Measurements from ENCODE around the gene CHSY3.
A peak's percentile ranks its signal among the peaks of the same experiment; 100 is the strongest.

CHSY3 gene

DNA sequence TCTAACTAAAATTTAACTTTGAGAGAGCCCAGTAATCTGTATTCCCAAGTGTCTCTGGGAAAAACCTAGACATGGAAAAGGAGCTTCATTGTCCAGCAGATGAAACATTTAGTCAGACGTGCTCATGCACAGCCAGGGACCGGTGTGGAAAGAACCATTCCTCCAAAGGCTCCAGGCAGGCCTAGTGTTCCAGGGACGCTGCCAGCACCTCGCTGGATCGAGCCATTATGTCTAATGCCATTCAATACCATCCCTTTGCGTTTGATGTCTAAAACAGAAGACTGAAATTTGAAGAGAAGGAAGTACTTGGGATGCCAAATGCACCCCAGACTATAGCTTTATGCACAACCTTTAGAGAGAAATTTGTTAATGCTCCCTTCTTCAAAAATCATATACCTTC is 1.4 kb upstream of the CHSY3 start:
- Mint-ChIP-seq H3K27me3 (ENCODE audit: low read depth, poor library complexity) (peaks cover 30% of the 10 kb centered on the region), H3K36me3 (ENCODE audit: low read depth) (no peaks in the 10 kb centered on the region), H3K4me1 (peaks cover 20% of the 10 kb centered on the region), H3K27ac (no peak overlapping the region), H3K9me3 (no peaks in the 10 kb centered on the region), H3K4me3 (peak overlapping the region; percentile 61)
- no peak for TF ChIP-seq CTCF (IDR thresholded peaks at IDR 0.05)
- no peak for DNase-seq

GRCh38 chr5:129903466-129904101 is 681 bp upstream of the CHSY3 start:
- TF ChIP-seq CTCF (IDR thresholded peaks at IDR 0.05): no peak
- Mint-ChIP-seq H3K9me3 (no peaks in the 10 kb centered on the region), H3K4me1 (peaks cover 20% of the 10 kb centered on the region), H3K27ac (peak overlapping the region; percentile 46), H3K27me3 (ENCODE audit: low read depth, poor library complexity) (peaks cover 37% of the 10 kb centered on the region), H3K36me3 (ENCODE audit: low read depth) (no peaks in the 10 kb centered on the region), H3K4me3 (peak overlapping the region; percentile 95)
- no peak for DNase-seq

DNA sequence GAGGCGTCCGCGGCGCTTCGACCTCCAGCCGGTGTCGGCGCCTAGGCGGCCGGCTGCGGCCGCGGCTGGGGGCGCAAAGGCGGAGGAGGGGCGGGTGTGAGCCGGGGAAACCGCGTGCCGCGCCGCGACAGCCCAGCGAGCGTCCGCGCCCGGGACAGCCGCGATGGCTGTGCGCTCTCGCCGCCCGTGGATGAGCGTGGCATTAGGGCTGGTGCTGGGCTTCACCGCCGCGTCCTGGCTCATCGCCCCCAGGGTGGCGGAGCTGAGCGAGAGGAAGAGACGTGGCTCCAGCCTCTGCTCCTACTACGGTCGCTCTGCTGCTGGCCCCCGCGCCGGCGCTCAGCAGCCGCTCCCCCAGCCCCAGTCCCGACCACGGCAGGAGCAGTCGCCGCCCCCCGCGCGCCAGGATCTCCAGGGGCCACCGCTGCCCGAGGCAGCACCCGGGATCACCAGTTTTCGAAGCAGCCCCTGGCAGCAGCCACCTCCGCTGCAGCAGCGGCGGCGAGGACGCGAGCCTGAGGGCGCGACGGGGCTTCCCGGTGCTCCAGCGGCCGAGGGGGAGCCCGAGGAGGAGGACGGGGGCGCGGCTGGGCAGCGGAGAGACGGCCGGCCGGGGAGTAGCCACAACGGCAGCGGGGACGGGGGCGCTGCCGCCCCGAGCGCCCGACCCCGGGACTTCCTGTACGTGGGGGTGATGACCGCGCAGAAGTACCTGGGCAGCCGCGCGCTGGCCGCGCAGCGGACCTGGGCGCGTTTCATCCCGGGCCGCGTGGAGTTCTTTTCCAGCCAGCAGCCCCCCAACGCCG is 605 bp downstream of the CHSY3 start:
- no peaks in the 10 kb centered on the region for H3K9me3 Mint-ChIP-seq
- peak; percentile 60 for DNase-seq
- no peak for TF ChIP-seq CTCF (IDR thresholded peaks at IDR 0.05)
- peaks cover 20% of the 10 kb centered on the region for H3K4me1 Mint-ChIP-seq
- H3K4me3 Mint-ChIP-seq: peak overlapping the region; percentile 92
- no peak overlapping the region for H3K27ac Mint-ChIP-seq
- H3K36me3 Mint-ChIP-seq (ENCODE audit: low read depth): no peaks in the 10 kb centered on the region
- peaks cover 37% of the 10 kb centered on the region for H3K27me3 Mint-ChIP-seq (ENCODE audit: low read depth, poor library complexity)

- peaks cover 37% of the 10 kb centered on the region for H3K27me3 Mint-ChIP-seq (ENCODE audit: low read depth, poor library complexity)
- H3K4me3 Mint-ChIP-seq: peak overlapping the region; percentile 92
- no peak for TF ChIP-seq CTCF (IDR thresholded peaks at IDR 0.05)
- no peaks in the 10 kb centered on the region for H3K36me3 Mint-ChIP-seq (ENCODE audit: low read depth)
- H3K9me3 Mint-ChIP-seq: no peaks in the 10 kb centered on the region
- H3K27ac Mint-ChIP-seq: no peak overlapping the region
- peak; percentile 33 for DNase-seq
- H3K4me1 Mint-ChIP-seq: peaks cover 20% of the 10 kb centered on the region
Measured at GRCh38 chr5:129905473-129906176, 1.4 kb downstream of the CHSY3 start.

DNA sequence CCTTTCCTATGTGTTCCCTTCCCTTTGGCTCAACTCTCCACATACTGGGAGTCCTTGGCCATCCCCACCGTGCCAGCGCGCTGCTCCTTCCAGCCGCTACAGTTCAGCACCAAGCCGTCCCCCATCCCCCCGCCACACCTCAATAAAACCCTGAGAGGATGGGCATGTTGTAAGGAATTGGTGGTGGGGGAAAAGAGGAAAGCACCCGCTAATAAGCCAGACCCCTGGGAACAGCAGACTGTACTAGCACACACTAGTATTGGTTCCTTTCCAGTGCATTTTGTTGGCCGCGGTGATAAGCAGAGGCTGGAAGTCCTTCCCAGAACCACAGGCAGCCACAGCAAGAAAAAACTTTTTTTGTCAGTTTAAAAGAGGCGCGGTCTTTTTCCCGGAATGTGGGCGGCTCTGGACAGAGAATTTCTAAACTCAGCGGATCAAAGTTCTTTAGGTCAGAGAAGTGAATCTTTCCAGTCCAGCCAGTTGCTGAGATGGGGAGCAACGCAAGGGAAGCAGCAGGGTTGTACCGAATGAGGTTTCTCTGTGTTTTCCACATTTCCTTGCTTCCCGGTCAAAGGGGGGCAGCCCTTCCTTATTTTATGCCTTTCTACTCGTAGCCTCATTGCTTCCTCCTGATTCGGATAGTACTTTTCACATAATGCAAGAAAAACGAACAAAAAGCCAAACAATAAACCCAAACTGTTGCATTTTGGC is 2.1 kb downstream of the CHSY3 start:
- peak overlapping the region; percentile 92 for H3K4me3 Mint-ChIP-seq
- no peak overlapping the region for H3K27ac Mint-ChIP-seq
- no peak for TF ChIP-seq CTCF (IDR thresholded peaks at IDR 0.05)
- H3K27me3 Mint-ChIP-seq (ENCODE audit: low read depth, poor library complexity): peaks cover 37% of the 10 kb centered on the region
- H3K4me1 Mint-ChIP-seq: peaks cover 20% of the 10 kb centered on the region
- H3K36me3 Mint-ChIP-seq (ENCODE audit: low read depth): no peaks in the 10 kb centered on the region
- DNase-seq: peak; percentile 30
- H3K9me3 Mint-ChIP-seq: no peaks in the 10 kb centered on the region
